ENCODE measurements around the gene SLC31A2.
"Not testable (repeated sequence)": the region's sequence is repeated elsewhere in the genome, so short reads cannot be mapped to it uniquely, and the experiment has no call there.

The SLC31A2 gene, protein sequence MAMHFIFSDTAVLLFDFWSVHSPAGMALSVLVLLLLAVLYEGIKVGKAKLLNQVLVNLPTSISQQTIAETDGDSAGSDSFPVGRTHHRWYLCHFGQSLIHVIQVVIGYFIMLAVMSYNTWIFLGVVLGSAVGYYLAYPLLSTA

DNA sequence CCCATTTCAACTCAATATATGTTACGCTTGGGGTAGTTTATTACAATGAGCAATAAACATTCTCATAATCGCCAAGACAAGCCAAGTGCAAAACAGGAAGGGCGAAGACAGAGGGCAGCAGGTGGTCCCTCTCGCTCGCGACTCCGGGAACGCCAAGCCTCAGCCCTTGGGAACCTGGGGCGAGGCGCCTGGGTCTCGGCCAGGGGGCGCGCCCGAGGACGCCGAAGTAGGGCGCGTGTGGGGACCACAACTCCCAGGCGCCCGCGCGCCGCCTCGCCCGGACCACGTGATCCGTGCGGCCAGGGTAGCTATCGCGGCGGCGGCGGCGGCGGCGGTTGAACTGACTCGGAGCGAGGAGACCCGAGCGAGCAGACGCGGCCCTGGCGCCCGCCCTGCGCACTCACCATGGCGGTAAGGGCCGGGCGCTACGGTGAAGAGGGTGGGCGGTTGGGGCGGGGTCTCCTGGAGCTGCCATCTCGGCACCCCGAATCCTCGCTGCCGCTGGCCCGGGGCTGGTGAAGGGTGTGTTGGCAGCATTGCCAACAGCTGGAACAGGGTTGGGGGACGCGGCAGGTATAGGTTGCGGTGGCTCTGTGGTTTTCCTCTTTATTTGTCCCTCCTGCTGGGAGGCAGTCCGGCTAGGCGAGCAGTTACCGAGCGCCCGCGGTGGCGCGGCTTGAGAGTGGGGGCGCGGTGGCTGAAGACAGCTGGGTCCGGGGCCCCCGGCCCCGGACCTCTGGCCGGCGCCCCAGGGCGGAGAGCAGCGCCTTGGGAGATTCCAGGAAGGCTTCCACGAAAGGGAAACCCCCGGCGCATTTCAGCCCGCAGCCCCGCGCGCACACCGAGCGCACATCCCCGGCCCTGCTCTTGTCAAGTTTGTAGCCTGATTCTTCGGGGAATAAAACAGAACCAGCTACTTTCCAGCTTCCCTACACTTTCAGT lies at the start of gene SLC31A2:
Gene SLC31A2 (plus strand): TSS at position 338 of the 942 bp plus-strand sequence. CDS start 68 bp downstream, at position 406.
- peak; percentile 95 for DNase-seq (ENCODE audit: low spot score)

DNA sequence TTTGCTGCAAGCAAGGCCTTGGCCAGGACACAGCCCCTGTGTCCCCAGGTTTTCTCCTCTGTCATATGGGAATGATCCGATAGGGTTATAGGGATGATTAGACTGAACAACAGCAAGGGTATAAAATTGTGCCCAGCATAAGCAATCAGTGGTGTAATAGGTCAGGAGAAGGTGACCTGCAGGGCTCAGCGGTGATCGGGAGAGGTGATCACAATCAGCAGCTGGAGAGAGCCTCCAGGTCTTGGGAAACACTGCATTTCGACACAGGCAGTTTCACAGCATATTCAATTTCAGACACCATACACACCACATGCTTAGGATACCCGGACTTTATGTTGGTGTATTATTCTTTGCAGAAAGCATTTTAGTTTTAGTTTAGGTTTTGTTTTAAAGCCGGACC lies 45.5 kb upstream of the SLC31A2 start:
- not testable (repeated sequence) for DNase-seq (ENCODE audit: low spot score)

DNA sequence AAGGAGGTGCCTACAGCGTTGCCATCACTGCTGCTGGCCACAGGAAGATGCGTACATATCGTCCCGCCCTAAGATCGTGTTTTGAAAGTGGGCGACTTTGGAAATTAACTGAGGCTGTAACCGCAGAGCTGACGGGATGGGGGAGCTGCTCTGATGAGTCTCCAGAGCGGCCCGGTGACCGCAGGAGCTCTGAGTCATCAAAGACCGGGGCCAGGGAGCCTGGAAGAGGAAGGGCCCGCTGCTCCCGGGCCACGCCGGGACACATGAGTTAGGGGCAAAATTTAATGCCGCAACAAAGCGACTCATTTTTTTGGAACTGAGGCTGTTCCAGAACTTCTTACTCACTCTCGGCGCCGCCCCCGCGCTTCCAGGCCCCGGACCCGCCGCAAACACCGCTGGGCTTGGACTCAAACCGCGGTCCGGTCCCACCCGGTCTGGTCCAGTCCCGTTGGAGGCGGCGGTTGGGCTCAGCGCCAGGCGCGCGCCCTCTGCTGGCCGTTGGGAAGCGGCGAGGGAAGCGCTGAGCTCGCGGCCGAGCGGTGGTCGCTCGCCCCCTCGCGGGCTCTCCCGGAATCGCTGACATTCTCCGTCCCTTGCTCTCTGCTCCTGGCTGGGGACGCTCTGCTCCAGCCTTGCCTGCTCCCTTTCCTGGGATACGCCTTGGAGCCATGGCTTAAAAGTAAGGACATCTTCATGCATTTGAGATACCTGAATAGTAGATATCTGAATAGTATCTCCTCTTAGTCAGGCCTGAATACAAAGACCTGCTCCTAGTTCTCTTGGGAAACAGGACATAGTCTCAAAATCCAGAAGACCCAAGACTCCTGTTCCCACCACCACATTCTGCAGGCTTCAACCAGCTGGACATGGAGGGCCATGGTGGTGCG lies 39.5 kb upstream of the SLC31A2 start:
- peak; percentile 26 for DNase-seq (ENCODE audit: low spot score)

DNA sequence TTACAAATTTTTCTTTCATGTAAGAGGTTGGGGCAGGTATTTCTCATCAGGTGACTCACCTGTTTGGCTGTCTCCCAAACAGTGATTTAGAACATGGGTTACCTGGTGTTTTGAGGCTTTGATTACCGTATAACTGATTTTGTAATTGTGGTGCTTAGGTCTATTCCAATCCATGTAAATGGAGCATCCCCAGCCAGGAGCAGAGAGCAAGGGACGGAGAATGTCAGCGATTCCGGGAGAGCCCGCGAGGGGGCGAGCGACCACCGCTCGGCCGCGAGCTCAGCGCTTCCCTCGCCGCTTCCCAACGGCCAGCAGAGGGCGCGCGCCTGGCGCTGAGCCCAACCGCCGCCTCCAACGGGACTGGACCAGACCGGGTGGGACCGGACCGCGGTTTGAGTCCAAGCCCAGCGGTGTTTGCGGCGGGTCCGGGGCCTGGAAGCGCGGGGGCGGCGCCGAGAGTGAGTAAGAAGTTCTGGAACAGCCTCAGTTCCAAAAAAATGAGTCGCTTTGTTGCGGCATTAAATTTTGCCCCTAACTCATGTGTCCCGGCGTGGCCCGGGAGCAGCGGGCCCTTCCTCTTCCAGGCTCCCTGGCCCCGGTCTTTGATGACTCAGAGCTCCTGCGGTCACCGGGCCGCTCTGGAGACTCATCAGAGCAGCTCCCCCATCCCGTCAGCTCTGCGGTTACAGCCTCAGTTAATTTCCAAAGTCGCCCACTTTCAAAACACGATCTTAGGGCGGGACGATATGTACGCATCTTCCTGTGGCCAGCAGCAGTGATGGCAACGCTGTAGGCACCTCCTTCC lies 37.9 kb upstream of the SLC31A2 start:
- DNase-seq (ENCODE audit: low spot score), result peak; percentile 33

DNA sequence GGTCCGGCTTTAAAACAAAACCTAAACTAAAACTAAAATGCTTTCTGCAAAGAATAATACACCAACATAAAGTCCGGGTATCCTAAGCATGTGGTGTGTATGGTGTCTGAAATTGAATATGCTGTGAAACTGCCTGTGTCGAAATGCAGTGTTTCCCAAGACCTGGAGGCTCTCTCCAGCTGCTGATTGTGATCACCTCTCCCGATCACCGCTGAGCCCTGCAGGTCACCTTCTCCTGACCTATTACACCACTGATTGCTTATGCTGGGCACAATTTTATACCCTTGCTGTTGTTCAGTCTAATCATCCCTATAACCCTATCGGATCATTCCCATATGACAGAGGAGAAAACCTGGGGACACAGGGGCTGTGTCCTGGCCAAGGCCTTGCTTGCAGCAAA lies 32.0 kb upstream of the SLC31A2 start:
- DNase-seq (ENCODE audit: low spot score), result not testable (repeated sequence)

DNA sequence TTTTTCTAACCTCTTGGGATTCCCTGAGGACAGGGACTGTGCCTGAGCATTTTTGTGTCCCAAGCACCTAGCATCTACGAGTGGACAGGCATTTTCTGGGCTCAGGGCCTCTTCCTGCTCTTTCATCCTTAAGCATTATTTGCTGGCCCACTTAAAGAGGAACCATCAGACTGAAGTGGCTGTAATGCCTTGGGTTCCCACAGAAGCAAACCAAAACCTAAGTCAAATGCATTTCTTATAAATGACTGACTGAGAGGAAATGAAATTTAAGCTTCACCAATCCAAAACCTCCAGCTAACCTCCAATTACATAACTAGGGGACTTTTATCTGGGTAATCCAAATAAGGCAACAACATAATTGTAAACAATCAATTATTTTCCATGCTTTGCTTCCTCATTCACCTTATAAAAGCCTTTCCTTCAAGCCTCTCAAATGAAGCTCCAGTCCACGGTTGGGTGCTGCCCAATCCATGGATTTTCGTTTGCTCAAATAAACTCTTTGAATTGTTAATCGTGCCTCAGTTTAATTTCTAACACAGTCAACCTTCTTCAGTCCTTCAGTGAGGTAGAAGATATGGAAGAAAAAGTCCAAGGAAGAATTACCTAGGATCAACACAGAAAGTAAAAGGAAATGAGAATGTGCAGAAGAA lies 25.3 kb upstream of the SLC31A2 start:
- no peak for DNase-seq (ENCODE audit: low spot score)

DNA sequence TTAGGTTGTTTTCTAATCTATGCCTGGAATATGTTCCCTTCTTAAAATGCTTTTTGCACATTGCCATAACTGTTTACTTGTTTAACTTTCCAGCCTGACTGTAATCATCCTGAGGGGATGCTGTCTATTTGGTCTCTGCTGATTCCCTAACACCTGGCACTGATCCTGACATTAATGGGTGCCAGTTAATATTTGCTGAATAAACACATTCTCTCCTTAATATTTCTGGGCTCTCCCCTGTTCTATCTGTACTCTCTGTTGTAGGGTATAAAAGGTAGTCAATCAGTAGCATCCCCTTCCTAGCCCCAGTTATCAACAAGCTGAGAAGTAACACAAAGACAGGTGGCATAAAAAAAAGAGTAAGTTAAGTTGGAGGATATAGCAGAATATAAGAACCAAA lies 21.3 kb upstream of the SLC31A2 start:
- no peak for DNase-seq (ENCODE audit: low spot score)

DNA sequence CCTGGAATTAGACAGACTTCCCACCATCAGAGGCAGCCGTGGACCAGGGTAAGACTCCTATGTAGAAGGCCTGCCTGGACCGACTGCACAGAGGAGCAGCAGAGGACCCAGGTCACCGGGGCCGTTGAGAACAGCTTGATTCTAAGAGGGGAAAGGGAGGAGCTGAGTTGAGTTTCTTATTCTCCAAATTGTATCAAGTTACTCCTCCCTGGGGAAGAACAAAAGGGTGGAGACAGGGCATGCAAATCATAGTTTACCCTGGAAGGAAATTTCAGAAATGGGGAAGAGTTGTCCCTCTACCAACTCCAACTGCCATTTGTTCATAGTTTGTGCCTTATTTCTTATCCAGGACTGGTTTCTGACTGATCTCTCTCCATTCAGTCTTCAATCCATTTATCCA lies 20.9 kb upstream of the SLC31A2 start:
- DNase-seq (ENCODE audit: low spot score), result no peak

DNA sequence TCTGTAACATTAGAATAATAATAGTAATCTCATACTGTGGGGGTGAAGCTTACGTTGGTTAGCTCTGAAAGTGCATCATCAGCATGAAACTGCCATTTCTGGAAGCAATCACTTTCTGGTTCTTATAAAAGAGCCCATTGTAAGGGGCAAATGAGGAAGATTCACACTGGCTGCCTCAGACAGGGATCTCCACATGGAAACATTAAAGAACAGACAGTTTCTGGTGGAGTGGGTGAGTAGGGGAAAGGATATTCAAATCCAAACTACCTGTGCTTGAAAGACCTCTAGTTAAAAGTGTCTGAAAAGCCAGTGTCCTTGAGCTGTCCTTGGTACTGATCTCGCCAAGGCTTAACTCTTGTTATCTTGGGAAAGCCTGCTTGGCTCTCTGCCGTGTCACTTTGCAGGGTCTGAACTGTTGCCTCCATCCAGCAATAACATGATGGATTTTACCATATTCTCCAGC lies 19.1 kb upstream of the SLC31A2 start:
- peak; percentile 25 for DNase-seq (ENCODE audit: low spot score)

DNA sequence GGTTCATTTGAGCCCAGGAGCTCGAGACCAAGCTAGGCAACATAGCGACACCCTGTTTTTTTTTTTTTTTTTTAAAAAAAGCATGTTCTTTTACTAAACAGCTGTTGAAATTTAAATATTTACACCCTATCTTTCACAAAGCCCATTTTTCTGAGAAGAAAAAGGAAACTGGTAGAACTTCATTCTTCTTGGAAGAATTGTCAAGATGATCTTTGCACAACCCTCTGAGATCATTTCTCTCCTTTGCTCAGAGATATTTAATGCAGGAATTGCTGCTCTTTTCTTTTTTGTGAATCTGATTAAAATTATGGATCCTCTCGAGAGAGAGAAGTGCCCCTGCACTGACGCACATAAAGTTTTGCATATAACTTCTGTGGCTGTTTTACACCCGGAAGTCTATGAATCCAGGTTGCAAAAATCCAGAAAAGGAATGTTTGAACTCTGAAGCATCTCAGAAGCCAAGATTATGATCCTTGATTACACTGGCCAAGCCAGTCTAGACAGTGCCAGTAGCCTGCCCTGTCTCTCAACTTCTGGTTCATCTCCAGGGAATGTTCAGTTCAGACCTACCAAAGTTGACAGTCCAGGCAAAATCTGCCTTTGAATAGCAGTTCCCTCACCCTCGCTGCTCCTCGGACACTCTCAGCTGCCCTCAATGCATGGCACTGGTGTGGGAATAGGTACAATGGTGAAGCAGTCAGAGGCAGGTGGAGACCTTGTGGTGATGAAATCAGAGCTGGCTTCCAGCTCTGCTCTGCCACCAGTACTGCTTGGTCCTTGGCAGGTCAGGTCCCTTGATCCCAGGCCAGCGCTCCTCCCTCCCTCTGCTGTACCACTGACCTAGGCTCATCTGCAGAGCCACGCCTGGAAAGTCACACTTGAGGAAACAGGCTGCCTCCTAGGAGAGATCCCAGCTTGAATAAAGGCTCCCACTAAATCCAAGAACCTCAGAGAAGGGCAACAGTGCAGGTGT lies 13.3 kb upstream of the SLC31A2 start:
- DNase-seq (ENCODE audit: low spot score), result no peak

DNA sequence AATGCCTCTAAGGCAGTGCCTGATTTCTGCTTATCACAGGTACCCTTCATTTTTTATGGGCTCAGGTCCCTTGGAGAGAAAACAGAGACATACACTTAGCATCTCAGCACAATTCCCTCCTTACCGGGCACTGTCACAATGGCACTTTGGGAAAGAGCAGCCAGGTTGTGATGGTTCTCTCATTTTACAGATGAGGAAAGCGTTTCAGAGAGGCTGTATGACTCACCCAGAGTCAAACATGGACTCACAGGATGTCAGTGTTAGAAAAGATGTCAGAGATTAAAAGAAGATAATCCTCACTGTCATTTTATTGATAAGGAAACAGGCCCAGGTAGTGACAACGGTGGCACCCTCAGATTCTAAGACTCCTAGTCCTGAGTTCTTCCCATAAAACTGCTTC lies 12.0 kb upstream of the SLC31A2 start:
- no peak for DNase-seq (ENCODE audit: low spot score)

DNA sequence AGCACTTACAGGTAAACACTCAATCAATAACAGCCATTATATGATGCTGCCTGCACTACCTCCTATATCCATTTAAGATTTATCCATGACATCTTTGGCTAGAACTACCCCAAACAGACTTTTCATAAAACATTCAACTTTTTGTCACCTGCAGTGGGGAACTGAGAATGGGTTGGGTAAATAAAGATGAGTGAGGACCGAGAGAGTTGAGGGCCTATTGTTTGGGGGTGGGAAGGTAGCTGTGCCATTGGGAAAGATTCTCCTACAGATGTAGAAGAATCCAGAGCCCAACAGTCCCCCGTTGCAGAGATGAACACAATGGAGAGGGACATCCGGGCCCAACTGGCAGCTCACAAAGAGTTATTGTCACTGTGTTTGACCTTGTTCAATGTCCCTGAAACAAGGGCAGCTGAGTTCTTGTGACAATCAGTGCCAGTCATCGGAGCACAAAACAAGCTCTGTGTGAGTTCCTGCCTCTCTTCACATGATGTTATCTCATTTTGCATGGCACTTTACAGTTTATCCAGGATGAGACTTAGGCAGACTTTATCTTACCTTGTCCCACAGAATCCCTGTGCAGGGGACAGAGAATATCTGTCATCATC lies 11.5 kb upstream of the SLC31A2 start:
- no peak for DNase-seq (ENCODE audit: low spot score)

DNA sequence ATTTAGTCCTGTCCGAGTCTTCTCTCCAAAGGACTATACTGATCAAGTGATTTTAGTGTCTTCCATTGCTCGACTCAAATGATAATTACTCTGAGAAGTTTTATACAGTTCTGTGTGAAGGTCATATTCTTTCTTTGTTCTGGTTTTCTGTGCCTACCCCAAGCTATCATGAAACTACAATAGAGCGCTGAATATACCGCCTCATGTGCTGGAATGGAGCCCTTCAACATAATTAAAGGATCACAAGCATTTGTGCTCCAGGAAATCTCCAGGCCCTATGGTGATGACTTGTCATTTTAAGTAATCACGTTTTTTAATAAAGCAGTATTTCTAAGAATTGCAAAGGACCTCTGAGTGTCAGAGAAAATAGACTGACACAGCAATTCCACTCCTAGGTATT lies 10.9 kb upstream of the SLC31A2 start:
- no peak for DNase-seq (ENCODE audit: low spot score)

DNA sequence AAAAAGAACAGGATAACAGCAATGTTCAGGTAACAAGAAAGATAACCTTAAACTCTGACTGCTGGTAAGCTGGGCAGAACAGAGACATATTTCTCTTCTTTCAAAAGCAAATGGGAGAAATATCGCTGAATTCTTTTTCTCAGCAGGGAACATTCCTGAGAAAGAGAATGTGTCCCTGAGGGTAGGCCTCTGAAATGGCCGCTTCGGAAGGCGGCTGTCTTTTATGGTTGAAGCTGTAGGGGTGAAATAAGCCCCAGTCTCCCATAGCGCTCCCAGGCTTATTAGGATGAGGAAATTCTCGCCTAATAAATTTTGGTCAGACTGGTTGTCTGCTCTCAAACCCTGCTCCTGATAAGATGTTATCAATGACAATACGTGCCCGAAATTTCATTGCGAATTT lies 9.9 kb upstream of the SLC31A2 start:
- DNase-seq (ENCODE audit: low spot score), result not testable (repeated sequence)

DNA sequence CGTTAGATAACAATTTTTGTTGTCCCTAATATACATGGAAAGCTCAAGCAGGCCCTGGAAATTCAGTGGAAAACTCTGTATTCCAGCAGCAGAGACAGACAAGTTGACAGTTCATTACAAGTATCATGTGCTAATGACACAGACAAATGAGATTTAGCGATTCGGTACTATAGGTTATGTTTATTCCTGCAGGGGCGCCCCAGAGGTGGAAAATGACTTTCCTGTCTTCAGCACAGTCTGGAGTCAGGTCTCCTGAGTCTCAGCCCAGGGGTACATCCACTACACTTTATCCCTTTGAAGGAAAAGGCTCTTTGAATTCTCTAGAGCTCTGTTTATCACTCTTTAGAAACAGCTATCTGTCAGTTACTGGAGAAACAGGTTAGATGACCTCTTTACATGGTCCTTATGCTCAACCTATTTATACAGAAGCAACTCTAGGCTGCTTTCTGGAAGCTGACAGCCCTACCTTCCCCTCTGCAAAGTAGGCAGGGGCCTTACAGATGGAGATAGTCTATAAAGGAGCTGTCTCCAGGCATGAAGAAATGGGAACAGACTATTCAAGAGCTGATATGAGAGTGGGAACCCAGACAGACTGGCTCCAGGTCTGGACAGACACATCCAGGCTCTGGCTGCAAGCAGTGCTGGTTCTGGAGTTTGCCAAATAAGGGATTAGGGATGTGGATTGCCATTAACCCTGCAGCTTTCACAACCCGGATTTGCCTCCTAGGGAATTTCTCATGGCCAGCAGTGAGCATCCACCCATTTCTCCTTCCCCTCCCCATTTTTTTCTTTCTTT lies 7.2 kb upstream of the SLC31A2 start:
- DNase-seq (ENCODE audit: low spot score), result no peak

DNA sequence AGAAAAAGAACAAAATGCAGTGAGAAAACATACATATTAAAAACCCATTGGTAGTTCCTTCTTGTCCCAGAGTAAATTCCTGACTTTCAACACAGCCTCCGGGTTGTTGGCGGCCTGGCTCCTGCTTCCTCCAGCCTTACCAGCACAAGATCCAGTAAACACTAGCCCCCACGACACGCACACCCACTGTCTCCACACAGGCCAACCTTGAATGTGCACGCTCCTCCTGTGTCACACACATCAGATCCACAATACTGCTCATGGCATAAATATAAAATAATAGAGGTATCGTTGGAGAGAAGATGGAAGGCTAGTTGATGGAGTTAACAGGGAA lies 2.5 kb upstream of the SLC31A2 start:
- DNase-seq (ENCODE audit: low spot score), result no peak

DNA sequence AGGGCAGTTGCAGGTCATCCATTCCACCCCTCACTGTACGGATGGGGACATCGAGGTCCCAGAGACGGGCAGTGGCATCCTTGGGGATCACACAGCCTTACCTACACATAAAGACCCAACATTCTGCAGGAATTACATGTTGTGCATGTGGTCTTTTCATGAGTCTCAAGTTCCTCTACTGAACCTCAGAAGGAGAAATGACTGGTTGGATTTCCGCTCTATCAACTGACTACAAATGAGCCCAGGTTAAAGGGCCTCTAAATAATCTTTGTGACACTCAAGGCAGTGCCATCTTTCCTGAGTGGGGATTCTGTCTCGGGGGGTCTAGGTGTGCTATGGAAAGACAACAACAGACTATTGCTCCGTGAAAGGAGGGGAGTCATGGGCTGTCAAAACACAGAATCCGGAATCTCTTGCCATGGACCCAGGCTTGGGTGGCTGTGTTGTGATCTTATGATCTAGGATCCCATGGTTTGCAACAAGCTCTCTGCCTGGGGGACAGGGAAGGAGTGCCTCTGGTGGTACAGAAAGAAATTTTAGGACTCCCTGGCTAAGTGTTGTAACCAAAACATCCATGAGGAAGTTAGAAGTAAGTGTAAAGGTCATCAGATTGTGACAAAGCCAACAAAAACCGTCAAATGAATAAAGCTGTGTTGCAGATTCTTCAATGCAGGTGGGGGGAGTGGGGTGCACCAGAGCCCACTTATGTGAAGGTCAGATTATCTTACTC lies 1.9 kb upstream of the SLC31A2 start:
- no peak for DNase-seq (ENCODE audit: low spot score)

DNA sequence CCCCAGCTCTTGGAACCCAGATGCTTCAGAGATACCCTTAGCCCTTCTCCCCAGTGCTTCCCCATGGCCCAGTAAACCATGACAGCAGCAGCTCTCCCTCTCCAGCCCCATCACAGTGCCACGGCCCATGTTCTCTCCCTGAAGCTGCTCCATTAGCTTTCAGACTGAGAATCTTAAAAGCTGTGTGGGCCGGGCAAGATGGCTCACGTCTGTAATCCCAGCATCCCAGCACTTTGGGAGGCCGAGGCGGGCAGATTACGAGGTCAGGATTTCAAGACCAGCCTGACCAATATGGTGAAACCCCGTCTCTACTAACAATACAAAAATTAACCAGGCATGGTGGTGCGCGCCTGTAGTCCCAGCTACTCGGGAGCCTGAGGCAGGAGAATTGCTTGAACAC lies 1.2 kb upstream of the SLC31A2 start:
- not testable (repeated sequence) for DNase-seq (ENCODE audit: low spot score)
